Stimulated activated CD4-positive, alpha-beta T cell treated with anti-CD3 and anti-CD28 coated beads, Interleukin-15, amount 100 ng/mL, for 24 hours (primary cell): Measurements from ENCODE around the gene RPL31.

Source experiments
- DNase-seq: peaks from one replicate; pipeline ENCODE4 v3.0.0-alpha.2; 2020

Gene RPL31

GRCh38 chr2:100997509-100998234 is 4.4 kb upstream of the RPL31 start:
- no peak for DNase-seq

GRCh38 chr2:100998235-100998573 is 3.9 kb upstream of the RPL31 start:
- no peak for DNase-seq

GRCh38 chr2:100999995-101000394 is 2.1 kb upstream of the RPL31 start:
- DNase-seq: no peak

- DNase-seq: peak; percentile 46
Measured at GRCh38 chr2:101002562-101003277, 631 bp downstream of the RPL31 start.

- DNase-seq: no peak
Measured at GRCh38 chr2:101003278-101003775, 1.2 kb downstream of the RPL31 start.

GRCh38 chr2:101004620-101005325 is 2.7 kb downstream of the RPL31 start:
- DNase-seq: no peak

- DNase-seq: no peak
Measured at GRCh38 chr2:101006065-101006715, 4.1 kb downstream of the RPL31 start.

- DNase-seq: peak; percentile 26
Measured at GRCh38 chr2:101007415-101008345, 5.6 kb downstream of the RPL31 start.

- DNase-seq: no peak
Measured at GRCh38 chr2:101011152-101011551, 9.1 kb downstream of the RPL31 start.

- no peak for DNase-seq
Measured at GRCh38 chr2:101012054-101012705, 10.1 kb downstream of the RPL31 start.

- DNase-seq: peak; percentile 42
Measured at GRCh38 chr2:101012706-101013181, 10.7 kb downstream of the RPL31 start.

GRCh38 chr2:101014264-101014857 is 12.3 kb downstream of the RPL31 start:
- no peak for DNase-seq

GRCh38 chr2:101017371-101017770 is 15.3 kb downstream of the RPL31 start:
- no peak for DNase-seq

- DNase-seq: no peak
Measured at GRCh38 chr2:101018934-101019333, 16.8 kb downstream of the RPL31 start.

GRCh38 chr2:101022221-101022620 is 20.1 kb downstream of the RPL31 start:
- no peak for DNase-seq

GRCh38 chr2:101023327-101024107 is 21.4 kb downstream of the RPL31 start:
- no peak for DNase-seq

GRCh38 chr2:101025561-101025960 is 23.5 kb downstream of the RPL31 start:
- DNase-seq: no peak

- DNase-seq: no peak
Measured at GRCh38 chr2:101026253-101026701, 24.2 kb downstream of the RPL31 start.

GRCh38 chr2:101026923-101027469 is 24.9 kb downstream of the RPL31 start:
- DNase-seq: no peak

GRCh38 chr2:101027852-101028251 is 25.8 kb downstream of the RPL31 start:
- no peak for DNase-seq
